Smooth muscle cell (in vitro differentiated cells): ENCODE data around the gene IL4I1. TPM values are rescaled to one million over a fixed set of nuclear protein-coding genes. Genes with fewer than 3 reads are reported as not detected.
"Not testable (repeated sequence)": the region's sequence is repeated elsewhere in the genome, so short reads cannot be mapped to it uniquely, and the experiment has no call there.

ENCODE experiments used
- DNase-seq: peaks from one replicate; lab custom pipeline; 2025; ENCODE audit not compliant: unreplicated experiment; lab: John Stamatoyannopoulos, UW
- H2AFZ ChIP-seq: fragments of 200-600 bp; sonication (generic); 2 replicates; pipeline ENCODE4 v1.6.0; 2016; ENCODE audit warnings: antibody characterized with exemption, low read depth, mild to moderate bottlenecking
- H3F3A ChIP-seq: fragments of 200-600 bp; sonication (generic); 2 replicates; pipeline ENCODE4 v1.6.0; 2017; ENCODE audit warnings: antibody characterized with exemption, low read depth
- H3K27ac ChIP-seq: fragments of 200-600 bp; sonication (generic); 2 replicates; pipeline ENCODE4 v1.5.1; 2016; ENCODE audit warnings: low read depth, mild to moderate bottlenecking
- H3K27me3 ChIP-seq: fragments of 200-600 bp; sonication (generic); 2 replicates; pipeline ENCODE4 v1.6.1; 2016; ENCODE audit warnings: low read depth, mild to moderate bottlenecking
- H3K36me3 ChIP-seq: fragments of 200-600 bp; sonication (generic); 2 replicates; pipeline ENCODE4 v1.5.1; 2016; ENCODE audit warnings: low read depth
- H3K4me1 ChIP-seq: fragments of 200-600 bp; sonication (generic); 2 replicates; pipeline ENCODE4 v1.5.1; 2016; ENCODE audit warnings: low read depth
- H3K4me2 ChIP-seq: fragments of 200-600 bp; sonication (generic); 2 replicates; pipeline ENCODE4 v1.6.0; 2016; ENCODE audit warnings: mild to moderate bottlenecking
- H3K4me3 ChIP-seq: fragments of 200-600 bp; sonication (generic); 2 replicates; pipeline ENCODE4 v1.5.1; 2016; ENCODE audit warnings: mild to moderate bottlenecking
- H3K79me2 ChIP-seq: fragments of 200-600 bp; sonication (generic); 2 replicates; pipeline ENCODE4 v1.6.0; 2016; ENCODE audit warnings: low read depth, mild to moderate bottlenecking
- H3K9ac ChIP-seq: fragments of 200-600 bp; sonication (generic); 2 replicates; pipeline ENCODE4 v1.6.0; 2016; ENCODE audit warnings: low read depth
- H3K9me3 ChIP-seq: fragments of 200-600 bp; sonication (generic); replicated peaks from 2 replicates; pipeline ENCODE4 v1.5.1; 2016; ENCODE audit warnings: low read depth
- H4K20me1 ChIP-seq: fragments of 200-600 bp; sonication (generic); 2 replicates; pipeline ENCODE4 v1.6.0; 2016; ENCODE audit warnings: low read depth
- WGBS: methylation state at CpG from one replicate; pipeline ENCODE4 v1.1.7; 2016; ENCODE audit warnings: low lambda C conversion rate; 5-methylcytosine and 5-hydroxymethylcytosine counted together
- polyA plus RNA-seq: library from polyadenylated mRNA; unstranded; fragments of >200 nt; fragmentation: Nextera tagmentation; extraction: Ambion mirVana; gene quantifications from 2 replicates; pipeline ENCODE4 v1.2.1, GENCODE V29; 2016
- total RNA-seq: library from RNA; depleted of rRNA; stranded (reverse); fragments of >200 nt; gene quantifications from 2 replicates; pipeline ENCODE4 v1.2.3, GENCODE V29; 2014
- TF ChIP-seq, protein P1 (sequence below): fragments of 200-600 bp; sonication (generic); IDR thresholded peaks from 2 replicates; pipeline ENCODE4 v1.5.1; 2017; ENCODE audit warnings: borderline replicate concordance, mild to moderate bottlenecking, antibody characterized with exemption; ENCODE audit not compliant: insufficient read depth, poor library complexity, severe bottlenecking

Gene IL4I1
- total and polyA plus RNA-seq, 2 experiments from 2014 or later: 1.3 TPM; not detected in 1

DNA sequence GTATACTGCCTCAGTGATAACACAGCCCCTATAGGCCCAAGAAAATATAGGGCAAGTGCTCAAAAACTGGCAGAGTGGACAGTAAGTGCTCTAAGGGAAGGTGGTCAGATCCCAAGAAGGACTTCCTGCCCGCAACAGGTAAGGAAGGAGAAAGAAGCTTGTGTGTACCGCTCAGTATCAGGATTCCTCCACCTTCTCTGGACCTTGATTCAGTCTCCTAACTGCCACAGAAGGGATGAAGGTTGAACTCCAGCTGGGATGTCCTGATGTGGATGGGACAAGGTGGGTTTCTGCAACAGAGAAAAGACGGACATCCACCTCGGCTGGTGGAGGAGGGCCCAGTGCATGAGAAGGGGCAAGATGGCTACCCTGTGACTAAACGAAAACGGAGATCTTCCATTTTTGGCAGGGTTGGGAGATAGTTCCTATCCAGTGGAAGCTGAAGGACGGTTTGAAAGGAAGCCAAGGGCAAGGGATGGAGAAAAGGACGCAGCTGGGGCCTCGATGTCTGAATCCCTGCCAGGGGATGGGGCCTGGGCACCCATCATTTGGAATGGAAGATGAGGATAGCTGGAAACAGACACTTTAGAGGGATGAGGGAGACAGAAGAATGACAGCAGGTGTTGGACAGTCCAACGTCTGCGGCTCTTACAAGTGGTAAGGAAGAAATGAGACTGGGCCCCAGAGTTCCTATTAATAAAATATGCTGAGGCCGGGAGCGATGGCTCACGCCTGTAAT lies 31.0 kb upstream of the IL4I1 start:
- peak overlapping the region; percentile 91 for H3K27ac ChIP-seq
- 92% methylated on average over 14 of the region's 14 CpGs for WGBS
- no peak overlapping the region for H3K9ac ChIP-seq

DNA sequence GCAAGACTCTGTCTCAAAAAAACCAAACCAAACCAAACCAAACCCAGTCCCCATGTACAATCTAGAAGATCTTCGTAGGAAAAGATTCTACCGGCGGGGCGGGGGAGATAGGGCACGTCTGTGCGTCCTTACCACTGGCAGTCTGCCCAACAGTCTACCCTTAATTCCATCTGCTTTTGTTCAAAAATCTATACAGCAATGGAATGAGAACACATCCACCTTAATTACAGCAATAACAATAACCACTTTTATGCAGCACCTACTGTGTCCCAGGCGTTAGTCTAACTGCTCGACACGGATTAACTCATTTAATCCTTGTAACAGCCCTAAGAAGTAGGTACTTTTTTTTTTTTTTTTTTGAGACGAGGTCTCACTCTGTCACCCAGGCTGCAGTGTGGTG lies 29.8 kb upstream of the IL4I1 start:
- Histone ChIP-seq H3K27ac (no peak overlapping the region), H3K9me3 (no peaks in the 10 kb centered on the region), H4K20me1 (peaks cover 64% of the 10 kb centered on the region), H3K27me3 (no peaks in the 10 kb centered on the region), H3K36me3 (no peaks in the 10 kb centered on the region), H3K4me3 (no peak overlapping the region), H3K4me2 (no peak overlapping the region), H2AFZ (no peak overlapping the region), H3F3A (peaks cover 17% of the 10 kb centered on the region), H3K9ac (no peak overlapping the region), H3K4me1 (peaks cover 3% of the 10 kb centered on the region), H3K79me2 (peaks cover 47% of the 10 kb centered on the region)
- 99% methylated on average over 10 of the region's 10 CpGs for WGBS
- DNase-seq: no peak
- TF ChIP-seq, protein P1, sequence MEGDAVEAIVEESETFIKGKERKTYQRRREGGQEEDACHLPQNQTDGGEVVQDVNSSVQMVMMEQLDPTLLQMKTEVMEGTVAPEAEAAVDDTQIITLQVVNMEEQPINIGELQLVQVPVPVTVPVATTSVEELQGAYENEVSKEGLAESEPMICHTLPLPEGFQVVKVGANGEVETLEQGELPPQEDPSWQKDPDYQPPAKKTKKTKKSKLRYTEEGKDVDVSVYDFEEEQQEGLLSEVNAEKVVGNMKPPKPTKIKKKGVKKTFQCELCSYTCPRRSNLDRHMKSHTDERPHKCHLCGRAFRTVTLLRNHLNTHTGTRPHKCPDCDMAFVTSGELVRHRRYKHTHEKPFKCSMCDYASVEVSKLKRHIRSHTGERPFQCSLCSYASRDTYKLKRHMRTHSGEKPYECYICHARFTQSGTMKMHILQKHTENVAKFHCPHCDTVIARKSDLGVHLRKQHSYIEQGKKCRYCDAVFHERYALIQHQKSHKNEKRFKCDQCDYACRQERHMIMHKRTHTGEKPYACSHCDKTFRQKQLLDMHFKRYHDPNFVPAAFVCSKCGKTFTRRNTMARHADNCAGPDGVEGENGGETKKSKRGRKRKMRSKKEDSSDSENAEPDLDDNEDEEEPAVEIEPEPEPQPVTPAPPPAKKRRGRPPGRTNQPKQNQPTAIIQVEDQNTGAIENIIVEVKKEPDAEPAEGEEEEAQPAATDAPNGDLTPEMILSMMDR: no peak

More for the DNA sequence above, 31.0 kb upstream of the IL4I1 start:
- Histone ChIP-seq H3K79me2 (peaks cover 47% of the 10 kb centered on the region), H3K4me1 (peaks cover 3% of the 10 kb centered on the region), H4K20me1 (peaks cover 52% of the 10 kb centered on the region), H3K27me3 (no peaks in the 10 kb centered on the region), H3K4me2 (peak overlapping the region; percentile 91), H2AFZ (no peak overlapping the region), H3K4me3 (peak overlapping the region; percentile 84), H3K36me3 (no peaks in the 10 kb centered on the region), H3F3A (peaks cover 18% of the 10 kb centered on the region), H3K9me3 (no peaks in the 10 kb centered on the region)
- TF ChIP-seq, protein P1: no peak
- no peak for DNase-seq

DNA sequence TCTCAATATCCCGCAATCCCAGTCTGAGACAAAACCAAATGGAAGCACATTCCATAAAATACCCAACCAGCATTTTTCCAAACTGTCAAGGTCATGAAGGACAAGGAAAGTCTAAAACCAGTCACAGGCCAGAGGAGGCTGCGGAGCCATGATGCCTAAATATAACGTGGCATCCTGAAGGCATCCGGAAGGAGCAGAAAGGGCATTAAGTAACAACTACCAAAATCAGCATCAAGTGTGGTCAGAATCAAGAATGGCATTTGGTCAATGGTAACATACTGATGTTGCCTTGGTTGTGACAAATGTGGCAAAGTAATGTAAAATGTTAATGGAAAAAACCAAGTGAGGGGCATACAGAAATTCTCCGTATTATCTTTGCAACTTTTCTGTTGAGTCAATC lies 28.8 kb upstream of the IL4I1 start:
- no peak overlapping the region for H2AFZ ChIP-seq
- no peaks in the 10 kb centered on the region for H3K27me3 ChIP-seq
- H3K4me3 ChIP-seq: no peak overlapping the region
- no peak for DNase-seq
- H3K4me1 ChIP-seq: peaks cover 3% of the 10 kb centered on the region
- peaks cover 70% of the 10 kb centered on the region for H4K20me1 ChIP-seq
- H3K27ac ChIP-seq: no peak overlapping the region
- no peak overlapping the region for H3K4me2 ChIP-seq
- H3K36me3 ChIP-seq: no peaks in the 10 kb centered on the region
- no peaks in the 10 kb centered on the region for H3K9me3 ChIP-seq
- no peak overlapping the region for H3K9ac ChIP-seq
- H3K79me2 ChIP-seq: peaks cover 57% of the 10 kb centered on the region
- 99% methylated on average over 5 of the region's 5 CpGs for WGBS
- TF ChIP-seq, protein P1: no peak
- H3F3A ChIP-seq: peaks cover 7% of the 10 kb centered on the region

DNA sequence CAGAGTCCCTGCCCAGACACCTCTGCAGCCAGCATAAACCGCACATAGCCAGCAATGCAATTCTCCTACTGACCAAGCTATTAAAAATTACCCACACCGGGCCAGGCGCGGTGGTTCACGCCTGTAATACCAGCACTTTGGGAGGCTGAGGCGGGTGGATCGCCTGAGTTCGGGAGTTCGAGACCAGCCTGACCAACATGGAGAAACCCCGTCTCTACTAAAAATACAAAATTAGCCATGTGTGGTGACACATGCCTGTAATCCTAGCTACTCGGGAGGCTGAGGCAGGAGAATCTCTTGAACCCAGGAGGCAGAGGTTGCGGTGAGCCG lies 28.2 kb upstream of the IL4I1 start:
- not testable (repeated sequence) for H3K9ac ChIP-seq, DNase-seq

More for the DNA sequence above, 28.2 kb upstream of the IL4I1 start:
- not testable (repeated sequence) for H3K4me2 ChIP-seq, H3F3A ChIP-seq, H3K27ac ChIP-seq, H3K4me1 ChIP-seq, H3K27me3 ChIP-seq, H2AFZ ChIP-seq, H3K4me3 ChIP-seq, H3K36me3 ChIP-seq, H3K9me3 ChIP-seq
- H4K20me1 ChIP-seq: peaks cover 74% of the 10 kb centered on the region
- peaks cover 62% of the 10 kb centered on the region for H3K79me2 ChIP-seq
- 97% methylated on average over 13 of the region's 13 CpGs for WGBS
